ENCODE measurements around the gene LZTR1.

Gene LZTR1

DNA sequence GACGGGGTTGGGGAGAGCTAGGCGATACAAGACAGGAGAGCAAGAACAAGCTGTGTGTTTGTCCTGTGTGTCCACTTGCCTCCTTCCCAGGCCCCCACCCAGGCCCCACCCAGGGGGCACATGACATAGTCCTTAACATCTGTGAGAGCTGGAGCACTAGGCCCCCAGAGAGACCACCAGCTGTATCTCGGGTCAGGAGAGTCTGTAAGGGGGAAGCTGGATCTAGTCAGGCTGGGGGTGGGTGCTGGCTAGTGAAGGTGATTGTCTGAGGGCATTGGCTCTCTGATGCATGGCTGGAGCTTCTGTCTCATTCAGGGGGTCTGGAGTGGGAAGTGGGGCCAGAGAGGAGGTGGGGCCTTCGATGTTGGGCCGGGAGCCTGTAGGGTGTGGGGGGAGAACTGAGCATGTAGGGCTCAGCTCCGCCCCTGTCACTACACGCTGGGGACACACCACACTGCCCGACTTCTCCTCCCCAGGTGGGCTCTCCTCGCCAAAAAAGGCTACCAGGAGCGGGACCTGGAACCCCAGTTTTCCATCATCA, 33.4 kb downstream of the LZTR1 start:
- no peak for DNase-seq (ENCODE audit: low read depth in 2 of 2)

DNA sequence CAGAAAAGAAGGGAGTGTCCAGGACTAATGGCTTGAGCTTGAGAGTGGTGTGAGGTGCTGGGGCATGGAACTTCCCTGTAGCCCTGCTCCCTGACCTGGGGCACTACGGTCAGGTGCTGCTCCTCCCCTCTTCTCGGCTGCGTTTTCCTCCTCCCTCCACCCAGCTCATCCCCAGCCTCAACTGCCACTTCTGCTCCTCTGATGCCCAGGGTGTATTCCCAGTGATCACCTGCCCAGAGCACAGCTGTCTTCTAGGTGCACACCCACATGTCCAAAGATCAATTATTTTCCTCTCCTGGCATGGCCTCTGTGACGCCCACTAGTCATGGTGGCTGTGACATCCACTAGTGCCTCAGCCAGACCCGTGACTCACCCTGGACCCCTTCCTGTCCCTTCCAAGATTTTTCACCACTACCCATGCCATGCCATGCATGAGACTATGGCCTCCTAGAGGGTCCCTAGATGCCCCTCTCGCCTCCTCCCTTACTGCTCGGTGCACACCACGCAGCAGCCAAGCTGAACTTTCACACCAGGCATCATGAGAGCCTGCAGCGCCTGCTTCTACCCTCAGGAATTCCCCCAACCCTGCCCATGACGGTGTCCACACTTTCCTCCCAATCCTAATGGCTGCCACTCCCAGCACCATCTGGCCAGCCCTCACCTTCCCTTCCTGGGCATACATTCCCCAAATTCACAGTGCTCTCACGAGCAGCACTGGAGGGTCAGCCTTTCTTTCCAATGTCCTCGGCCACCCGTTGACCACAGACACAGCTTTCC, 34.7 kb downstream of the LZTR1 start:
- DNase-seq (ENCODE audit: low read depth in 2 of 2) = no peak

- DNase-seq (ENCODE audit: low read depth in 2 of 2) = no peak
Measured at GRCh38 chr22:21018314-21018713, 36.2 kb downstream of the LZTR1 start.

DNA sequence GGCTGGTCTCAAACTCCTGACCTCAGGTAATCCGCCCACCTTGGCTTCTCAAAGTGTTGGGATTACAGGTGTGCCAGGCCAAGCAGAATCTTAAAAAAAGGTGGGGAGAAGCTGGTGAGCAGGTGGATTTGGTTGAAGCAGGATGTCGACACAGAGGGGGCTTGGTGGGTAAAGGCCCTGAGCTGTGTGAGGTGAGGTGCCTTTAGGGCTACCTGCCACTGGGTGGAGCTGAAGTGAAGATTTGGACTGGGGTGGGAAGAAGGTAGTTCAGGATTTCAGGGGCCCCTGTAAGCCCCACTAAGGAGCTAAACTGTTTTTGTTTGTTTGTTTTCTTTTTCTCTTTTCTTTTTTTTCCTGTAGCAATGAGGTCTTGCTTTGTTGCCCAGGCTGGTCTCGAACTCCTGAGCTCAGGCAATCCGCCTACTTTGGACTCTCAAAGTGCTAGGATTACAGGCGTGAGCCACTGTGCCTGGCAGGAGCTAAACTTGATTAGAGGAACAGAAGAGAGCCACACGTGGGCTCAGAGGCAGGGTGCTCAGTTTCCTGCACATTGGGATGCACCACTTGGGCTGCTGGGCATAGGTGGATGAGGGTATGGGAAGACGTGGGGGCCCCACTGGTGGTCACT, 38.8 kb downstream of the LZTR1 start:
- DNase-seq (ENCODE audit: low read depth in 2 of 2) = no peak

DNA sequence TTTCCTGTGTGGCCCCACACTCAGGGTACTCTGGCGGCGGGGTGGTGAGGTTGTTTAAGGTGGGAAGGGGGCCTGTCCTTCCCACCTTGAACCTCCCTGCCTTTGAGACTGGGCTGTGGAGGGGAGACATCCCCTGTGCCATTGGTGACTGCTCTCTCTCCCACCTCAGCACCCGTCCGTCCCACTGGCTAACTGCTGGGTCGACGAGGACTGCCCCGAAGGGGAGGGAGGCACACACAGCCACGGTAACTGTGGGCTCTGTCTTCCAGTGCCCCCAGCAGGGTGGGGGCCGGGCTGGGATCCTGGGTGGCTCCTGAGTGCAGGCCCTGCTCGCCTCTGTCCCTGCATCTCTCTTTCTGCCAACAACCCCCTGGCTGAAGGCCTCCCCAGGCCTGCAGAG, 40.4 kb downstream of the LZTR1 start:
- DNase-seq (ENCODE audit: low read depth in 2 of 2) = no peak

GRCh38 chr22:21022955-21023614, 41.0 kb downstream of the LZTR1 start:
- no peak for DNase-seq (ENCODE audit: low read depth in 2 of 2)

GRCh38 chr22:21025266-21025665, 43.2 kb downstream of the LZTR1 start:
- DNase-seq (ENCODE audit: low read depth in 2 of 2) = no peak

DNA sequence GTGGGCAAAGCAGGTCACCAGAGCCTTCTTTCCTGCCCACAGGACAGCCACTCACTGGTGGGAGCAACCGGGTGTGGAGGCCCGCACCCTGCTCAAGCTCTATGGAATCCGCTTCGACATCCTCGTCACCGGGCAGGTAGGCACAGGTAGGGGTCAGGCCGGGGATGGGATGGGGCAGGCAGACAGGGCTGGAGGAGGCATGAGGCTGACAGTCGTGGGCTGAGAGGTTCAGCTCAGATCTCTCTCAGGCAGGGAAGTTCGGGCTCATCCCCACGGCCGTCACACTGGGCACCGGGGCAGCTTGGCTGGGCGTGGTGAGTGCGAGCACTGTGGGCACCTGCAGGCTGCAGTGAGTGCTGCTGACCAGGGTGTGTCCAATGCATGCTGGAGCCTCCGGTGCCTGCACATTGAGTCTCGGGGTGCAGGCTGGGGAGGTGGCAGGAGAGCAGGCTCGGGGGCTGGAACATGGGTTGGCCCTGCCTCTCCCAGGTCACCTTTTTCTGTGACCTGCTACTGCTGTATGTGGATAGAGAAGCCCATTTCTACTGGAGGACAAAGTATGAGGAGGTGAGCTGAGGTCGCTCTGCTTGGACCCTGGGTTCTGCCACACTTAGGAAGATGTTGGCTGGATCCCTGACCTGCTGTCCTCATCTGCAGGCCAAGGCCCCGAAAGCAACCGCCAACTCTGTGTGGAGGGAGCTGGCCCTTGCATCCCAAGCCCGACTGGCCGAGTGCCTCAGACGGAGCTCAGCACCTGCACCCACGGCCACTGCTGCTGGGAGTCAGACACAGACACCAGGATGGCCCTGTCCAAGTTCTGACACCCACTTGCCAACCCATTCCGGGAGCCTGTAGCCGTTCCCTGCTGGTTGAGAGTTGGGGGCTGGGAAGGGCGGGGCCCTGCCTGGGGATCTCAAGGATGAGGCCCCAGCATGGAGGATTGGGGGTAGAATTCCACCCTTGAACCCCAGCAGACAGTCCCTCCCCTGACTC, 44.0 kb downstream of the LZTR1 start:
- no peak for DNase-seq (ENCODE audit: low read depth in 2 of 2)

DNA sequence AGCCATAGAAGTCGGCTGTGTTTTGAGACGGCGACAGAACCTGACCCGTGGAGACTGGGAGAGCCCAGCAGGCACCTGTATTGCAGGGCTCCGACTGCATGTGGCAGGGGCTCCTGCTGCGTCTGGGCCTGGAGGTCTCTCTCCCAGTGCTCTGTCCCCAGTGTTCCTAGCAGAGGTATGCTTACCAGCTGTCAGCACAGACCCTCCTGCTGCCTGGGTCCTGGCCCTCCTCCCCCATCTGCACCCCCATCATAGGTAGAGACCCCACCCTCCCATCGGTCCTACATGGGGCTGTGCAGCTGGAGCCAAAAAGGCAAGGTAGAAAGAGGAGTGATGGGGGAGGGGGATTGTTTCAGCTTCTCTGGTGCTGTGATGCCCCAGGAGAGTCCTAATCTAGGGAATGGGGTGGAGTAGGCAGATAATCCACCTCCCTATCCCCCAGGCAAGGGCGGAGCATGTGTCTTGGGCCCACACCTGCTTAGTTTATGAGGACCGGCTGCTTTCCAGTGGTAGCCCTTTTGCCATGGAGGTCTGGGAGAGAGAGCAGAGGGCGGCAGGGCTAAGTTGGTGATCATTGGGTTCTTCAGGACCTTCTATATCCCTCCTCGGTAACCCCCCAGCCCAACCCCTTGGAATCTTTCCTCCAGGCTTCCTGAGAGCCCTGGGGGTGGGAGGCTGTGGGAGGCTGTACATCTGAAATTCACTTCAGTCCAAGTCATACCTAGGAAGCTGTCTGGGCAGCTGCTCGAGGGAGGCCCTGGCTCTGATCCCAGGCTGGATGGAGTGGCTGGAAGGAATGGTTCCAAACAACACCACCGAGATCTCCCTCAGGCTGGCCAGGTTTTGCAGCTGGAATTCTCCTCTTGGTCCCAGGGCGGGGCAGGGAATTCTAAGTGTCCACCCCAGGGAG, 44.9 kb downstream of the LZTR1 start:
- DNase-seq (ENCODE audit: low read depth in 2 of 2) = no peak

- DNase-seq (ENCODE audit: low read depth in 2 of 2) = no peak
Measured at GRCh38 chr22:21028277-21029251, 46.5 kb downstream of the LZTR1 start.

- no peak for DNase-seq (ENCODE audit: low read depth in 2 of 2)
Measured at GRCh38 chr22:21029486-21030025, 47.5 kb downstream of the LZTR1 start.

DNA sequence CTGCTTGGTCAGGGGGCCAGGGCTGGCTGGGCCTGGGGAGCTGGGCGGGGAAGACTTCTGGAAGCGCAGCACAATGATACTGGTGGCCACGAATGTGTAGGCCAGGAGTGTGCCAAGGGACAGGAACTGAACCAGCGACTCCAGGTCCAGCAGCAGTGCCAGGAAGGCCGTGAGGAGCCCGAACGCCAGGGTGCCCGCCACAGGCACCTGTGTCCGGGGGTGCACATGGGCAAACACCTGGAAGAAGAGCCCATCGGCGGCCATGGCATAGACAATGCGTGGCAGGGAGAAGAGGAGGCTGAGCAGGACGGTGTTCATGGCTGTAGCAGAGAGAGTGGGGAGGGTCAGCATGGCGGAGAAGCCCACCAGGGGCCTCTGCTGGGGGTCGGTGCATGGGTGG, 47.9 kb downstream of the LZTR1 start:
- DNase-seq (ENCODE audit: low read depth in 2 of 2) = no peak

DNA sequence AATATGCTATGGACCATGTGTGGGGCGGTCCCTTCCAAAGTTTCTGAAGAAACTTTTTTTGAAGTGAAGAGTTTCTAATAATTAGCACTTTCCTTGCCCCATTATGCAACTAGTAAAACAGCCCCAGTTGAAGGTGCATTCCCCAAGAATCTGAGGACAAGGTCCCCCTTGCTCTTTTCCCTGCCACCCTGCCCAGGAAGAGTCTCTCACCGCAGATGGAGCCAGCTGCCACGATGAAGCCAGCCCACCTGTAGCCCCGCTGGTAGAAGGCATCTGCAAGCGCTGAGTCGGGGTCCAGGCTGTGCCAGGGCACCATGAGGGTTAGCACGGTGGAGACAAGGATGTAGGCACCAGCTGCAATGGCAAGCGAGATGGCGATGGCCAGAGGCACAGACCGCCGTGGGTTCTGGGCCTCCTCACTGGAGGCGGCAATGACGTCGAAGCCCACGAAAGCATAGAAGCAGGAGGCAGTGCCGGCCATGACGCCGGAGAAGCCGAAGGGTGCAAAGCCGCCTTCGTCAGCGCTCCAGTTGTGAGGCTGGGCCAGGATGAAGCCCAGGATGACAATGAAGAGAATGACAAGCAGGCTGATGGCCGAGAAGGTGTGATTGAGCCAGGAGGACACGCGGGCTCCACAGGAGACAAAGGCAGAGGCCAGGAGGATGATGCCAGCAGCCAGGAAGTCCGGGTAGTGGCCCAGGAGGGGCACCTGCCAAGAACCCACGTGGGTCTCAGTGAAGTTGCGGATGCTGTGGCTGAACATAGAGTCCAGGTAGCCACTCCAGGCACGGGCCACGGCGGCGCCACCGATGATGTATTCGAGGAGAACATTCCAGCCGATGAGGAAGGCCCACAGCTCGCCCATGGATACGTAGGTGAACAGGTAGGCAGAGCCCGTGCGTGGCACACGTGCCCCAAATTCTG, 48.8 kb downstream of the LZTR1 start:
- no peak for DNase-seq (ENCODE audit: low read depth in 2 of 2)

DNA sequence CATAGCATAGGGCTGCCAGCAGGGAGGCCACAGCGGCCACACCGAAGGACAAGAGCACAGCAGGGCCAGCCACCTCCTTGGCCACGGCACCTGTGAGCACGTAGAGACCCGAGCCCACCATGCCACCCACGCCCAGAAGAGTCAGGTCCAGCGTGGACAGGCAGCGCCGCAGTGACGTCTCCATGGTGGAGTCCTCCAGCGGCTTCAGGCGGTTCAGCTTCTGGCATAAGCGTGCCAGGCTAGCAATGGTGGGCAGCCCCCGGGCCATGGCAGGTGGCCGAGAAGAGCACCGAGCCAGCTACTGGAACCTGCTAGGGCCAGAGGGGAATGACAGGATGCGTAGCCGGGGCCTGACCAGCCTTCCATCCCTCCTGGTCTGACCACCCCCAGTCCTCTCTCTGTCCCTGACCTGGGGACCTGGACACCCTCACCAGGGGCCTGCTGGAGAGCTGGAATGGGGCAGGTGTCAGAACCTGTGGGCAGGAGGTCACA, 49.5 kb downstream of the LZTR1 start:
- DNase-seq (ENCODE audit: low read depth in 2 of 2) = no peak

- DNase-seq (ENCODE audit: low read depth in 2 of 2) = no peak
Measured at GRCh38 chr22:21032037-21032867, 50.2 kb downstream of the LZTR1 start, which contains the start of gene SLC7A4. TSS of gene SLC7A4 (minus strand) at chr22:21032561. CDS start at chr22:21031812, 749 bp downstream.

- DNase-seq (ENCODE audit: low read depth in 2 of 2) = no peak
Measured at GRCh38 chr22:21032868-21033688, 51.0 kb downstream of the LZTR1 start.
